Uterus (tissue), 4 donors: ENCODE results near the gene RARB. TPM values are rescaled to one million over a fixed set of nuclear protein-coding genes. Genes with fewer than 3 reads are reported as not detected.

Experiments used
- DNase-seq, 2 donors: peaks; one replicate each; pipeline ENCODE4 v3.0.0-alpha.2; 2019 to 2020
- H3K27ac ChIP-seq, 2 donors: fragments of 200-600 bp; sonication (generic); 1 replicate in 1 of 2; 2 replicates in 1 of 2; pipeline ENCODE4 v1.5.1; 2016 to 2018
- H3K27me3 ChIP-seq, 2 donors: fragments of 200-600 bp; sonication (generic); one replicate each; pipeline ENCODE4 v1.5.1; 2018 to 2019; ENCODE audit warnings: control low read depth in 1 of 2
- H3K36me3 ChIP-seq, 2 donors: fragments of 200-600 bp; sonication (generic); one replicate each; pipeline ENCODE4 v1.5.1; 2019; ENCODE audit warnings: control low read depth in 1 of 2
- H3K4me1 ChIP-seq, 2 donors: fragments of 200-600 bp; sonication (generic); one replicate each; pipeline ENCODE4 v1.5.1; 2018 to 2019; ENCODE audit warnings: control low read depth in 1 of 2
- H3K4me3 ChIP-seq, 2 donors: fragments of 200-600 bp; sonication (generic); 1 replicate in 1 of 2; 2 replicates in 1 of 2; pipeline ENCODE4 v1.5.1; 2018 to 2019; ENCODE audit warnings: mild to moderate bottlenecking in 1 of 2
- H3K9me3 ChIP-seq, 2 donors: fragments of 200-600 bp; sonication (generic); one replicate each; pipeline ENCODE4 v1.5.1; 2019; ENCODE audit warnings: control low read depth in 1 of 2
- CTCF ChIP-seq, 4 experiments: fragments of 200-600 bp in 2 of 4; fragments of 450-650 bp in 2 of 4; sonication (generic) in 2 of 4; IDR thresholded peaks; one replicate each; pipeline ENCODE4 v1.5.1; 2016 to 2019; ENCODE audit warnings: antibody characterized with exemption in 4 of 4, mild to moderate bottlenecking in 2 of 4, moderate library complexity in 1 of 4
- POLR2A ChIP-seq, 2 donors: fragments of 450-650 bp; IDR thresholded peaks; one replicate each; pipeline ENCODE4 v1.6.1; 2016; ENCODE audit warnings: antibody characterized with exemption in 2 of 2, mild to moderate bottlenecking in 1 of 2, moderate library complexity in 1 of 2
- intact Hi-C: fragments of 100-400 bp; cut with DNase I; formaldehyde crosslinking; loops from one replicate; pipeline ENCODE4 v1.15.1; 2023; ENCODE audit warnings: low total_unique reads
- total RNA-seq, 4 donors: library from RNA; depleted of rRNA in 3 of 4; stranded (reverse); fragments of >200 nt in 3 of 4; gene quantifications; one replicate each; pipeline versions ENCODE4 v1.1.0 to v1.2.4, GENCODE V29; 2014 to 2023
- donor health status: DM: yes; HTN: yes; CAD: no.

RARB gene
- total RNA-seq, 4 donors from 2014 or later = 6.7 to 63.0 (median 14.5) TPM

GRCh38 chr3:25507811-25508210 lies 79.7 kb downstream of the RARB start:
- Histone ChIP-seq H3K27ac (peak overlapping the region; percentile 42 to 62), H3K9me3 (no peaks in the 10 kb centered on the region), H3K4me1 (no peaks in the 10 kb centered on the region), H3K4me3 (no peak overlapping the region), H3K27me3 (no peaks in the 10 kb centered on the region), H3K36me3 (no peaks in the 10 kb centered on the region)
- TF ChIP-seq POLR2A (IDR thresholded peaks at IDR 0.05) = no peak
- TF ChIP-seq CTCF (IDR thresholded peaks at IDR 0.05) = no peak
- DNase-seq = no peak
- intact Hi-C loops = no loop called here

- Histone ChIP-seq H3K9me3 (no peaks in the 10 kb centered on the region), H3K36me3 (no peaks in the 10 kb centered on the region), H3K27ac (peak overlapping the region; percentile 42 to 62), H3K27me3 (no peaks in the 10 kb centered on the region), H3K4me3 (no peak overlapping the region), H3K4me1 (no peaks in the 10 kb centered on the region)
- TF ChIP-seq POLR2A (IDR thresholded peaks at IDR 0.05) (no peak), CTCF (IDR thresholded peaks at IDR 0.05) (no peak)
- intact Hi-C loops = no loop called here
- no peak for DNase-seq
These were observed 80.4 kb downstream of the RARB start for GRCh38 chr3:25508433-25508832.

GRCh38 chr3:25508901-25509300 lies 80.8 kb downstream of the RARB start:
- intact Hi-C loops = no loop called here
- no peak for DNase-seq
- H3K9me3 ChIP-seq = no peaks in the 10 kb centered on the region
- peak overlapping the region; percentile 42 to 62 for H3K27ac ChIP-seq
- no peaks in the 10 kb centered on the region for H3K27me3 ChIP-seq
- H3K36me3 ChIP-seq = no peaks in the 10 kb centered on the region
- peaks cover 0 to 3% of the 10 kb centered on the region in 2 donors for H3K4me1 ChIP-seq
- H3K4me3 ChIP-seq = no peak overlapping the region
- TF ChIP-seq CTCF (IDR thresholded peaks at IDR 0.05) (no peak), POLR2A (IDR thresholded peaks at IDR 0.05) (no peak)

- Histone ChIP-seq H3K36me3 (no peaks in the 10 kb centered on the region), H3K27ac (no peak overlapping the region), H3K4me3 (no peak overlapping the region), H3K4me1 (peaks cover 0 to 3% of the 10 kb centered on the region in 2 donors), H3K9me3 (no peaks in the 10 kb centered on the region), H3K27me3 (no peaks in the 10 kb centered on the region)
- no peak for DNase-seq
- TF ChIP-seq POLR2A (IDR thresholded peaks at IDR 0.05) = no peak
- no peak for TF ChIP-seq CTCF (IDR thresholded peaks at IDR 0.05)
- intact Hi-C loops = no loop called here
These were observed 82.7 kb downstream of the RARB start for GRCh38 chr3:25510797-25511196.

GRCh38 chr3:25511972-25512721 lies 84.1 kb downstream of the RARB start:
- Histone ChIP-seq H3K27ac (no peak overlapping the region), H3K9me3 (no peaks in the 10 kb centered on the region), H3K27me3 (no peaks in the 10 kb centered on the region), H3K4me1 (peaks cover 0 to 3% of the 10 kb centered on the region in 2 donors), H3K36me3 (no peaks in the 10 kb centered on the region), H3K4me3 (no peak overlapping the region)
- TF ChIP-seq POLR2A (IDR thresholded peaks at IDR 0.05) (no peak), CTCF (IDR thresholded peaks at IDR 0.05) (no peak)
- no peak for DNase-seq
- intact Hi-C loops = no loop called here
